Activated CD8-positive, alpha-beta memory T cell treated with anti-CD3 and anti-CD28 coated beads for 4 hours (primary cell): Measurements from ENCODE around the gene SCAI.
"Not testable (repeated sequence)": the region's sequence is repeated elsewhere in the genome, so short reads cannot be mapped to it uniquely, and the experiment has no call there.

Source experiments
- DNase-seq, 2 donors: peaks; one replicate each; pipeline ENCODE4 v3.0.0-alpha.2; 2020; ENCODE audit warnings: low read depth in 2 of 2

Gene SCAI

GRCh38 chr9:125143377-125144090 is at the start of gene SCAI:
SCAI (minus strand) TSS chr9:125143528; CDS start chr9:125143437, 91 bp downstream.
- peak; percentile 97 to 98 for DNase-seq

GRCh38 chr9:125190361-125190801 is 47.1 kb upstream of the SCAI start:
- DNase-seq = no peak

- peak; percentile 92 to 95 for DNase-seq
Observed at GRCh38 chr9:125189361-125190289, 46.3 kb upstream of the SCAI start, which contains the start of gene PPP6C. PPP6C (minus strand) TSS chr9:125189803; CDS start chr9:125189718, 85 bp downstream.

- DNase-seq = peak in 1 of 2 donors; percentile 6
Observed at GRCh38 chr9:125189011-125189360, 45.7 kb upstream of the SCAI start.

GRCh38 chr9:125183561-125183960 is 40.2 kb upstream of the SCAI start:
- no peak for DNase-seq

GRCh38 chr9:125183054-125183453 is 39.7 kb upstream of the SCAI start:
- no peak for DNase-seq

GRCh38 chr9:125181756-125182155 is 38.4 kb upstream of the SCAI start:
- not testable (repeated sequence) for DNase-seq

- no peak for DNase-seq
Observed at GRCh38 chr9:125180876-125181275, 37.5 kb upstream of the SCAI start.

GRCh38 chr9:125179776-125180175 is 36.4 kb upstream of the SCAI start:
- DNase-seq = not testable (repeated sequence)

GRCh38 chr9:125177888-125178287 is 34.6 kb upstream of the SCAI start:
- DNase-seq = no peak

GRCh38 chr9:125176636-125177035 is 33.3 kb upstream of the SCAI start:
- no peak for DNase-seq

- no peak for DNase-seq
Observed at GRCh38 chr9:125172031-125172755, 28.9 kb upstream of the SCAI start.

- DNase-seq = no peak
Observed at GRCh38 chr9:125169895-125170294, 26.6 kb upstream of the SCAI start.

GRCh38 chr9:125166762-125167161 is 23.4 kb upstream of the SCAI start:
- DNase-seq = no peak

GRCh38 chr9:125162891-125163290 is 19.6 kb upstream of the SCAI start:
- not testable (repeated sequence) for DNase-seq

GRCh38 chr9:125161284-125161918 is 18.1 kb upstream of the SCAI start:
- DNase-seq = no peak

GRCh38 chr9:125160750-125161149 is 17.4 kb upstream of the SCAI start:
- no peak for DNase-seq

- DNase-seq = no peak
Observed at GRCh38 chr9:125156551-125156950, 13.2 kb upstream of the SCAI start.

GRCh38 chr9:125153712-125154367 is 10.5 kb upstream of the SCAI start:
- no peak for DNase-seq

- no peak for DNase-seq
Observed at GRCh38 chr9:125151730-125152129, 8.4 kb upstream of the SCAI start.
